ENCODE results near the gene GPD1.
"Not testable (repeated sequence)": the region's sequence is repeated elsewhere in the genome, so short reads cannot be mapped to it uniquely, and the experiment has no call there.

Gene GPD1

DNA sequence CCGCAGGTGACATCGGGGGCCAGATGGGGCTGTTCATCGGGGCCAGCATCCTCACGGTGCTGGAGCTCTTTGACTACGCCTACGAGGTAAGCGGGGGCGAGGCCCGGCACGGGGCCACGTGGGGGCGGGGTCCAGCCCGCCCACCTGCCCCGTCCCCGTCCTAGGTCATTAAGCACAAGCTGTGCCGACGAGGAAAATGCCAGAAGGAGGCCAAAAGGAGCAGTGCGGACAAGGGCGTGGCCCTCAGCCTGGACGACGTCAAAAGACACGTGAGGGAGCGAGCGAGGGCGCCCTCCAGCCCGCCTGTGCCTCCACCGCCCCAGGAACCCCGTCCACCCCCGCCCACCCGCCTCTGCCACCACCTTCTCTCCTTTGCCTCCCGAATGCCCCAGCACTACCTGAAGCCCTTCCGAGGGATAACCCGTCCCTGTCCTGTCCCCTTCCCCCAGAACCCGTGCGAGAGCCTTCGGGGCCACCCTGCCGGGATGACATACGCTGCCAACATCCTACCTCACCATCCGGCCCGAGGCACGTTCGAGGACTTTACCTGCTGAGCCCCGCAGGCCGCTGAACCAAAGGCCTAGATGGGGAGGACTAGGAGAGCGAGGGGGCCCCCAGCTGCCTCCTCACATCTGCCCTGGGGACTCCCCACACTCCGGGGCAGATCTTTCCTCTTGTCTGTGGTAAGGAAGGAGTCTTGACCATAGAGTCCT lies 22.6 kb upstream of the GPD1 start:
- TF ChIP-seq, protein P1, sequence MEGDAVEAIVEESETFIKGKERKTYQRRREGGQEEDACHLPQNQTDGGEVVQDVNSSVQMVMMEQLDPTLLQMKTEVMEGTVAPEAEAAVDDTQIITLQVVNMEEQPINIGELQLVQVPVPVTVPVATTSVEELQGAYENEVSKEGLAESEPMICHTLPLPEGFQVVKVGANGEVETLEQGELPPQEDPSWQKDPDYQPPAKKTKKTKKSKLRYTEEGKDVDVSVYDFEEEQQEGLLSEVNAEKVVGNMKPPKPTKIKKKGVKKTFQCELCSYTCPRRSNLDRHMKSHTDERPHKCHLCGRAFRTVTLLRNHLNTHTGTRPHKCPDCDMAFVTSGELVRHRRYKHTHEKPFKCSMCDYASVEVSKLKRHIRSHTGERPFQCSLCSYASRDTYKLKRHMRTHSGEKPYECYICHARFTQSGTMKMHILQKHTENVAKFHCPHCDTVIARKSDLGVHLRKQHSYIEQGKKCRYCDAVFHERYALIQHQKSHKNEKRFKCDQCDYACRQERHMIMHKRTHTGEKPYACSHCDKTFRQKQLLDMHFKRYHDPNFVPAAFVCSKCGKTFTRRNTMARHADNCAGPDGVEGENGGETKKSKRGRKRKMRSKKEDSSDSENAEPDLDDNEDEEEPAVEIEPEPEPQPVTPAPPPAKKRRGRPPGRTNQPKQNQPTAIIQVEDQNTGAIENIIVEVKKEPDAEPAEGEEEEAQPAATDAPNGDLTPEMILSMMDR (conservative IDR thresholded peaks at IDR 0.05; ENCODE audit: low read depth, low read length), result no peak
- no peak overlapping the region for H3K4me3 ChIP-seq (ENCODE audit: low read depth, low read length)
- no peak for DNase-seq (ENCODE audit: low read depth)

DNA sequence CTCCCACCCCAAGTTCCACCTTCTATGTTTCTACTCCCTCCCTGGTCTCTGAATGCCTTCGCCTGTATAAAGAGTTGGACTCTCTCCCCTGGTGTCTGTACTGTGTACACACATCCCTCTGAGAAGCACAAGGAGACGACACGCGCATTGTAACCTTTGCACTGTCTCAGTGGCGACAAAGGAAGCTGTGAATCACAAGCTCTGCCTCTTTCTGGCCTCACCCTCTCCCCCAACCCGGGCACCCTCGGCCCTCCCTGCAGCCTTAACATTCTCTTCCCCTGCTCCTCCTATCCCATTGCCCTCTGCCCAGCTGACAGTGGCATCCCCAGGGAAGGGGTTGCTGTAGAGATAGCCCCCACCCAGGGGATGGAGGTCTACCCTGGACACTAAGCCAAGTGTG lies 21.2 kb upstream of the GPD1 start:
- TF ChIP-seq, protein P1 (conservative IDR thresholded peaks at IDR 0.05; ENCODE audit: low read depth, low read length), result no peak
- H3K4me3 ChIP-seq (ENCODE audit: low read depth, low read length), result no peak overlapping the region
- DNase-seq (ENCODE audit: low read depth), result no peak

DNA sequence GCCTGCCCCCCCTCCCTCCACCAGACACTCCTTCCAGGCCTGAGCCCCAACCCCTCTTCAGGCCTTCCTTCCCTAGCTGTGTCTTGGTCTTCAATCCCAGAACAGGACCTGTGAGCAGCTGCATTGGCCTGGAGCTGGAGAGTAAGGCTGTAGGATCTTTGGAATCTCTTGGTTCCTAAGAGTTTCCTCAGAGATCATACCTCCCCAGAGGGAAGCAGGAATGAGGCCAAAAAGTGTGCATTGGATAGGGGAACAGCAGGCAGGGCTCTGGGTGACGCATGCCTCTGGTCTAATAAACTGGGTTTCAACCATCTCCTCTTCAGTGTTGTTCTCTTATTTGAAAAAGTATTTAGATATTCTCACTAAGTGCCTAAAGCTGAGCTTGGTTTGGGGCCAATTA lies 20.5 kb upstream of the GPD1 start:
- H3K4me3 ChIP-seq (ENCODE audit: low read depth, low read length), result no peak overlapping the region
- TF ChIP-seq, protein P1 (conservative IDR thresholded peaks at IDR 0.05; ENCODE audit: low read depth, low read length), result no peak
- no peak for DNase-seq (ENCODE audit: low read depth)

DNA sequence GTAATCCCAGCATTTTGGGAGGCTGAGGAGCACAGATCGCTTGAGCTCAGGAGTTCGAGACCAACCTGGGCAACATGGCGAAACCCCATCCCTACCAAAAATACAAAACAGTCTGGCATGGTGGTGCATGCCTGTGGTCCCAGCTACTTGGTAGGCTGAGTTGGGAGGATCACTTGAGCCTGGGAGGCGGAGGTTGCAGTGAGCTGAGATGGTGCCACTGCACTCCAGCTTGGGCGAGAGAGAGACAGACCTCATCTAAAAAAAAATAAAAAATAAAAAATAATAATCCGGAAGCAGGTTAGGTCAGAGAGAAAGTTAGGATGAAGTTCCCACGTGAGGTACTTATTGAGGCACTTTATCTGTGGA lies 19.4 kb upstream of the GPD1 start:
- peak overlapping the region; percentile 69 for H3K4me3 ChIP-seq (ENCODE audit: low read depth, low read length)
- DNase-seq (ENCODE audit: low read depth), result not testable (repeated sequence)

DNA sequence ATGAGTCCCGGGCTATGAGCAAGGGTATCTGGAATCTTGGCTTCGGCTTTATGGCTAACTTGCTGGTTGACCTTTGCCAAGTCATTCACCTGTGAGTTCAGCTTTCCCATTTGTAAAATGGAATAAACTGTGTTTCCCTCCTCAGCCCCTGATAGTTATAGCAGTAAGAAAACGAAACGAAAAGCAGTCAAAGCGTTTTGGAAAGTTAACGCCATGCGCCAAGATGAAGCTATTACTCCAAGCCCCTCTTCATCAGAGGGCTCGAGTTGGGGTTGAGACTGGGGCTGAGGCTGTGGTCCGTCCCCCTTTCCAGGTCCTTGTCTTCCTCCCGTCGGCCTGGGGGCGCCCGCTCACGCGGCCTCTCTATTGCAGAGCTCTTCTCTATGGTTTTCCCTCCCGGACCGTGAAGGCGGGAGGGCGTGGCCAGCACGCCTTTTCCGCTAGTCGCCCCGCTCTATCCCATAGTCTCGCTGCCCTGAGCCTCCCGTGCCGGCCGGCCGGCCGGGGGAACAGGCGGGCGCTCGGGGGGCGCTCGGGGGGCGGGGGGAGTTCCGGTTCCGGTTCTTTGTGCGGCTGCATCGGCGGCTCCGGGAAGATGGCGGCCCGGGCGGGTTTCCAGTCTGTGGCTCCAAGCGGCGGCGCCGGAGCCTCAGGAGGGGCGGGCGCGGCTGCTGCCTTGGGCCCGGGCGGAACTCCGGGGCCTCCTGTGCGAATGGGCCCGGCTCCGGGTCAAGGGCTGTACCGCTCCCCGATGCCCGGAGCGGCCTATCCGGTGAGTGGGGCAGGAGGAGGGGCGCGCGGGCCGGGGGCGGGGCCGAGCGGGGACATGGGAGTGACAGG lies 18.8 kb upstream of the GPD1 start, which contains the start of gene SMARCD1:
Gene SMARCD1, plus strand, starts transcription at position 568 of the 840 bp plus-strand sequence. Its CDS starts 28 bp downstream, at position 596.
- H3K4me3 ChIP-seq (ENCODE audit: low read depth, low read length), result peak within 1 kb of the TSS; percentile 69
- DNase-seq (ENCODE audit: low read depth), result peak; percentile 90
- TF ChIP-seq, protein P1 (conservative IDR thresholded peaks at IDR 0.05; ENCODE audit: low read depth, low read length), result peak; percentile 64

DNA sequence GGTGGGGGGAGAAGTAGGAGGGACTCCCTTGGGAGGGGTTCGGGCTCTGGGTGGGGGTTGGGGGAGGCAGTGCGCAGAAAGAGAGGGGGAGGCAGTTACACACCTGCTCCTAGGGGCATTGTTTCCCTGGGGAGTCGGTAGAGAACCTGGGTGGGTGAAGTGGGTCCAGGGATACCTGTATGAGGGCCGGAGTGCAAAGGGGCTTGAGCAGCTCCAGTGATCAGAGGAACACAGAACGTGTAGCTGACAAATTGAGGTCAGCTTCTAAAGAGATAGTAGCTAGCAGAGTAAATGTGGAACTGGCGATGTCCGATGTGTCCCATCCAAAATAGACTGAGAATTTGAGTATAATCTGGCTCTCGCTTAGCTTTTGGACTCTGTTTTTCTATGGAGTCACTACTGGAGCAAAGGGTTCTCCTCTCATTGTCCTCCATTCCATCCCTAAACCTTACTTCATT lies 18.2 kb upstream of the GPD1 start:
- no peak for DNase-seq (ENCODE audit: low read depth)
- peak overlapping the region; percentile 69 for H3K4me3 ChIP-seq (ENCODE audit: low read depth, low read length)
- TF ChIP-seq, protein P1 (conservative IDR thresholded peaks at IDR 0.05; ENCODE audit: low read depth, low read length), result no peak

DNA sequence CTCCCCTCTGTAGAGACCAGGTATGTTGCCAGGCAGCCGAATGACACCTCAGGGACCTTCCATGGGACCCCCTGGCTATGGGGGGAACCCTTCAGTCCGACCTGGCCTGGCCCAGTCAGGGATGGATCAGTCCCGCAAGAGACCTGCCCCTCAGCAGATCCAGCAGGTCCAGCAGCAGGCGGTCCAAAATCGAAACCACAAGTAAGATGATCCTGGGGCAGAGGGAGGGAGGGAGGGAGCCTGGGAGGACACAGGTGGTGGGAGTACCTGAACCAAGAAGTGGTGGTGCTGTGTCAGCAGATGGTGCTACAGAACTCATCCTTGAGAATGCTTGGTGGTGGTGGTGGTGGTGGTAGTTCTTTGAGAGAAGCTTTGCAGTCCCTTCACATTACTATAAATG lies 17.7 kb upstream of the GPD1 start:
- peak overlapping the region; percentile 69 for H3K4me3 ChIP-seq (ENCODE audit: low read depth, low read length)
- TF ChIP-seq, protein P1 (conservative IDR thresholded peaks at IDR 0.05; ENCODE audit: low read depth, low read length), result no peak
- no peak for DNase-seq (ENCODE audit: low read depth)
